Skin of body (tissue), 2 donors: Measurements from ENCODE around the gene TTC3. TPM values are rescaled to one million over a fixed set of nuclear protein-coding genes. Genes with fewer than 3 reads are reported as not detected.
A peak's percentile ranks its signal among the peaks of the same experiment; 100 is the strongest.
"Not testable (repeated sequence)": the region's sequence is repeated elsewhere in the genome, so short reads cannot be mapped to it uniquely, and the experiment has no call there.

Experiments
- DNase-seq: peaks from one replicate; lab custom pipeline; 2025; lab: John Stamatoyannopoulos, UW
- total RNA-seq: library from RNA; depleted of rRNA; stranded (reverse); fragments of >200 nt; gene quantifications from one replicate; pipeline ENCODE4 v1.2.3, GENCODE V29; 2014

The TTC3 gene
- total RNA-seq, 1 donor from 2014 or later = 337 TPM

- no peak for DNase-seq
Measured at GRCh38 chr21:37195059-37195458, 122.0 kb downstream of the TTC3 start.

GRCh38 chr21:37195610-37196009 lies 122.6 kb downstream of the TTC3 start:
- no peak for DNase-seq

GRCh38 chr21:37196847-37197246 lies 123.8 kb downstream of the TTC3 start:
- DNase-seq = no peak

DNA sequence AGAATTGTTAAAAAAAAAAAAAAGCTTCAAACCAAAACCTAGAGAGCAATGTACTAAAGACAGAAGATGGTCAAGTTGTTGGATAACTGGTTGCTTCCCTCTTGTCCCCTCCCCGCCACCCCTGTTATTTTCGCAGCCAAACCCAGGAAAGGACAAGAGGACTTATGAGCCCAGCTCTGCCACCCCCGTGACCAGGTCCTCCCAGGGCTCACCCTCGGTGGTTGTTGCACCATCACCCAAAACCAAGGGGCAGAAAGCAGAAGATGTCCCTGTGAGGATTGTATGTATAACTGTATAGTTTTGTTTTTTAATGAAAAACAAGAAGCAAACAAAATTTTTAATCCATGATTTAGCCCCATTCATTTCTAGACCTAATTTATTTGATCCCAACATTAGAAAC lies 124.7 kb downstream of the TTC3 start:
- no peak for DNase-seq

DNA sequence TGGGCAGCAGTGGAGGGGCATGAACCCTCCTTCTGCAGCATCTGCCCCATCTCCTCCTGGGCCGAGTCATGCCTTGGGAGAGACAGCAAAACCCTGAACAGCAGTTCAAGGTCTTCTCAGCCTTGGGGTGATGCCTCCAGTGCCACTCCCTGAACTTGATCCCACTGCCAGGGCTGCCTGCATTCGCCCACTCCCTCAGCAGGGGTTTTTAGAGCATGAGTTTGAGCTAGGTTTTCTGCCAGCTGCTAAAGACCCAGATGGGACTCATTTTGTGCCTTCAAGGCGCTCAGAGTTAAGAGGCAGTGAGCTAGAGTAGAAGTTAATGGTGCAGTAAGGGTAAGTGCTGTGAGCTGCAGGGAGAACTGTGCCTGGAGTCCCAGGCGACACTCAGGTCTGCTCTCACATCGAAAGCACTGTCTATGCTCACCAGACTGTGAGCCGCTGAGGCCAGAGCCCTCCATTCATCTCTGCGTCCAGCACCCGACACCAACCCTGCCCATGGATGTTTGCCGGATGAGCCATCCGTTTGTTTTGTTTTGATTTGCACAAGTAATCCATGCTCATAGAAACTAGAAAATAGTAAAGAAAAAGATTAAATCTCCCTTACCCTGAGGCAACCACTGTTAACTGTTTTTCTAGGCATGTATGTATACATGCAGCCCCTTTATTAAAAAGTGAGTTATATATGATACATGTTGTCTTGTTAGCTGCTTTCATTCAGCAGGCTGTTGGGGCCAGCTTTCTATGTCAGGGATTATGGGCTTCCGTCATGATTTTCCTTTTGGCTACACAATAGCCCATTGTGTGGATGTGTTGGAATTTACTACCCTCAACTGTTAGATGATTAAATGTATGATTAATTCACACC lies 126.2 kb downstream of the TTC3 start:
- DNase-seq = no peak

GRCh38 chr21:37200641-37201480 lies 127.8 kb downstream of the TTC3 start:
- no peak for DNase-seq

DNA sequence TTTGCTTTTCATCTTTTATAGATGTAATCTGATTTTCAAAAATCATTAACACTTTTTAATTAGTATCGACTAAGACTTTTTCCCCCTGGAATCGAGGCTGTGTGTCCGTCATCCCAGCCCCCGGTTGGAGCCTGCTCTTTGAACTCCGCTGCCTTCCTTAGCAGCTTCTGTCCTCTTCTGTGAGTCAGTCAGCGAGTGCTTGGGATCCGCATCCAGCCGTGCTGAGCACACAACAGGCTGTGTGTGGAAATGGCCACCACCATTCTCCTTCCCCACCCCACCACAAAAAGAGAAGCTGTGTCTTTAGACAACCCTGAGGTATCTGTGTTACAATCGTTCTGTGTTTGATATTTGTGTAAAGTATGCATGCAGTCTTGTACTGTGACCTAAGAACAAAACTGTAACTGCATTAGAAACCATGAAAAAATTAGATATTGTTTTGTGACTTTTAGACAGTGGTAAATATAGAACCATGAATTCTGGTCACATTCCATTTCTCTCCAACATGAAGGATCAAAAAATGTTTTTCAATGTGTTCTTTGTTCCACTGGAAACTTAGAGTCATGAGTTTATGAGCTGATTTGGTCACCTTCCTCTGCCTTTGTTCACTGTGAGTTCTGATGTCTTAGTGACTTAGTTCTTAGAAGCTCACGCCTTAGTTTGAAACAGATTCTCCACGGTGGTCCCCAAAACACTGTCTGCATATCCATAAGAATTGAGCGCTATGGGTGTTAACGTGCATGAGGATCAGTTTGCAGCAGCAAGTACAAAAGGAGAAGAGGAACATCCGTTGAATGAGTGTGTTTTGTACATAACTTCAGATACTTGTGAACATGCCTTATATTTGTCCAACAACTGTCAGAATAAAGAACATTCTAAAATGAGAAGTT lies 129.4 kb downstream of the TTC3 start:
- no peak for DNase-seq

- DNase-seq = no peak
Measured at GRCh38 chr21:37204580-37204979, 131.5 kb downstream of the TTC3 start.

DNA sequence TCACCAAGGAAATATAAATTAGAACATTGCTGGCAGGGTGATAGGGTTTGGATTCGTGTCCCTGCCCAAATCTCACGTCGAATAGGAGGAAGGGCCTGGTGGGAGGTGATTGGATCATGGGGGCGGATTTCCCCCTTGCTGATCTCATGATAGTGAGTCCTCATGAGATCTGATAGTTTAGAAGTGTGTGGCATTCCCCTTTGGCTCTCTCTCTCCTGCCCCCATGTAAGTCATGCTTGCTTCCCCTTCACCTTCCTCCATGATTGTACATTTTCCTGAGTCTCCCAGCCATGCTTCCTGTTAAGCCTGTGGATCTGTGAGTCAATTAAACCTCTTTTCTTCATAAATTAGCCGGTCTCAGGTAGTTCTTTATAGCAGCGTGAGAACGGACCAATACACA lies 133.4 kb downstream of the TTC3 start:
- DNase-seq = no peak

DNA sequence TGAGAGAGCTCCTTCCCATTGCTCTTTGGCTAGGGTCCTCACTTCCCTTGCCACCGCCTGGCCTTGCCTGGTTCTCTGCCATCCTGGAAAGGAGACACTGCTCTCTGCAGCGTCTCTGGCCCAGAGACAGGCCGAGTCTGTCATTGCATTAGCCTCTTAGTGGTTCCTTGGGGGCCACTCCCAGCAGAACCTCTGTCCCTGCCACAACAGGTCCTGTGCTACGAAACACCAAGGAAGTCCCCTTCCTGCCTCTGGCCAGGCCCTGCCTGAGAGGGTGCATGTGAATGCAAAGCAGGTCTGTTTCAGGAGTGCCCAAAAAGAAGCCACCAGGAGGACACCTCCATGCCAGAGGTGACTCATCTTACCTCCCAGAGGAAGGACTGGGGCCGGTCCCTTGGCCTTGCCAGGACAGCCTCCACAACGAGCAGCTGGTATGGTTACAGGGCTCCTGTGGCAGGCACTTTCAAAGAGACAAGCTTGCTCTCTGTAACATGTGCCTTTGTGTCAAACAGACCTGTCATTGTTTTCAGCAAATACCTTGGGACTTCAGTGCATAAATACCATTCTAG lies 134.5 kb downstream of the TTC3 start:
- DNase-seq = no peak

GRCh38 chr21:37208056-37208721 lies 135.1 kb downstream of the TTC3 start:
- DNase-seq = no peak

- DNase-seq = no peak
Measured at GRCh38 chr21:37208741-37209225, 135.7 kb downstream of the TTC3 start.

DNA sequence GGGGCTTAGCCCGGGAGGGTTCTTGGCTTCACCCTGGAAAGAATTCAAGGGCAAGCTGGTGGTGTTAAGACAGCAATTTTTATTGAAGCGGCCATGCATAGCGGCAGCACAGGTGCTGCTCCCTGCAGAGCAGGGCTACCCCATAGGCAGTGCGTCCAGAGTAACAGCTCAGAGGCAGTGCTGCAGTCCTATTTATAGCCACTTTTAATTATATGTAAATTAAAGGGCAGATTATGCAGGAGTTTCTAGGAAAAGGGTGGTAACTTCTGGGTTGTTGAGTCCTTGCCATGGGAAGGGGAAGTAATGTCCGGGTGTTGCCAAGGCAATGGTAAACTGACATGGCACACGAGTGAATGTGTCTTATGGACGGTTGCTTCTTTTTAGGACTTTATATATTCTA lies 137.1 kb downstream of the TTC3 start:
- DNase-seq = no peak

DNA sequence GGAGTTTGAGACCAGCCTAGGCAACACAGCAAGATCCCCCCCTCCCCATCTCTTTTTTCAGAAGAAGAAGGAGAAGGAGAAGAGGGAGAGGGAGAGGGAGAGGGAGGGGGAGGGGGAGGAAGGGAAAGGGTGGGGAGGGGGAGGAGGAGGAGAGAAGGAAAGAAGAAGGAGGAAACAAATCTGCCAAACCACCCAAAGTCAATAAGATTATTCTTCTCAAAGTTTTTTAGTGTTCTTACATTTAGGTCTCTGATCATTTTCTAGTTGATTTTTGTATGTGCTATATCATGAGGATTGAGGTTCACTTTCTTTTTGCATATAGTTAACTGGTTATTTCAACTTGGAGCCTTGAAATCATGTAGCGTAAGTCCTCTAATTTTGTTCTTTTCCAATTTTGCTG lies 137.7 kb downstream of the TTC3 start:
- DNase-seq = no peak

GRCh38 chr21:37214952-37215351 lies 141.9 kb downstream of the TTC3 start:
- DNase-seq = no peak

GRCh38 chr21:37219761-37220432 lies 146.8 kb downstream of the TTC3 start:
- no peak for DNase-seq

- peak; percentile 12 for DNase-seq
Measured at GRCh38 chr21:37220433-37220980, 147.5 kb downstream of the TTC3 start.

DNA sequence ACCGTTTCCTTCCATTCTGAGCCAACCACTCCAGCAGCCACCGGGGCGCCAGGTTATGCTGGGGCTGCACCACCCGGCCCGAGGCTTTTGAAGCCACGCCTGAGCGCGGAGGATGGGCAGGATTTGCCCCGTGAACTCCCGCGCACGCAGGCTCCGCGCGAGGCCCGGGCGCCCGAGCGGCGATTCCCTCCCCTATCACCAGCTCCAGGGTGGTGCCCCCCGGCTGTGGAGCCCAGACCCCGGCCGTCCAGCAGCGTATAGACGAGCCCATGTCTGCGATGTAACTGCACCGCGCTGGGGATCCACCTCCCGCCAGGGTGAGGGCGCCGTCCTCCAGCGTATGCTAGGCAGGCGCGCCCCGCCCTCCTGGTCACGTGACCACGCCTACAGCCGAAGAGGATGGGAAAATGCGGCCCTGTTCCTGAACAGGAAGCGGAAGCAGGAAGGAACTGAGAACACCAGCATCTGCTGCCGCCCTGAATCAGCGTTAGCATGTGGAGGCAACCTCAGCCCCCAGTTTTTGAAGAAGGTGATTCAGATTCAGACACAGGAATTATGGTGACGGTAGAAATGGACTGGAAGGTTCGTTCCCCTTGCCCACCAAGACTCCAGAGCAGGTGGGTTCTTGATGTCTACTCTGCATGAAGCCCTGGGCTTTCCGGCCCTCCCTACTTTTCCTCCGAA lies 148.1 kb downstream of the TTC3 start:
- peak; percentile 87 for DNase-seq

- DNase-seq = not testable (repeated sequence)
Measured at GRCh38 chr21:37222248-37222647, 149.2 kb downstream of the TTC3 start.
